ENCODE data around the gene PTPRO. TPM values are rescaled to one million over a fixed set of nuclear protein-coding genes. Genes with fewer than 3 reads are reported as not detected.

PTPRO gene
- total RNA-seq, 1 donor from 2014 or later: 5.2 TPM

DNA sequence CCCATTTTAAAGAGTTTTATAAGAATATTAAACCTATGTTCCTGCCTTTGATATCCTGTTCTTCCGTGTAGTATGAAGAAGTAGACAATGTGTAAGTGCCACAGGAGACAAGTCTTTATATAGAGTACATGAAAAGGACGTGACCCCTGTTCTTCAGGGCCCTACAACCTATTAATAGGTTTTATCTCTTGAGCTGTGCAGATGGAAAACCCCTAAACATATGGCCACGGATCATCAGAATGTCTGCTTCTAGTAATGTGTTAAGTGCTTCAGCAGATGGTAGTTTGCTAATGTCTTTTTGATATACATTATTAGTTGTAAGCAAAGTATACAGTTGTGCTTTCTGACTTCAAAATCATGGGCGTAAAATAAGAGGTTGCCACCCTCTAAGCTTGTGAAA, 228.5 kb downstream of the PTPRO start:
- no peak for DNase-seq (ENCODE audit: low spot score)

DNA sequence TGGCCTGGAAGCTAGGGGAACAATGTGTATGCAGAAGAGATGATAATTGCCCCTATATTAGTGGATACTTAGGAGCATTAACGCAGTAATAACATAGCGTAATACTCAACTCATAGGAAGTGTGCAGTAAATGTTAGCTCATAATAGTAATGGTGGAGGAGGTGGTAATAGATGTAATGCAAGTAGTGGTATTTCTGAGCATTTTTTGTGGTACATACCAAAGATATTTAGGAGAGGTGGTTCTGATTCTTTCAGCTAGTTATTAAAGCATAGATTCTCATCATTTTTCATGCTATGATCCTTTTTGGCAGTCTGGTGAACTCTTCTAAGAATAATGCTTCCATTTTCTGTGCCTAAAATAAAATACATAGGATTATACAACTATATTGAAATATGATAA, 233.1 kb downstream of the PTPRO start:
- DNase-seq (ENCODE audit: low spot score): no peak

DNA sequence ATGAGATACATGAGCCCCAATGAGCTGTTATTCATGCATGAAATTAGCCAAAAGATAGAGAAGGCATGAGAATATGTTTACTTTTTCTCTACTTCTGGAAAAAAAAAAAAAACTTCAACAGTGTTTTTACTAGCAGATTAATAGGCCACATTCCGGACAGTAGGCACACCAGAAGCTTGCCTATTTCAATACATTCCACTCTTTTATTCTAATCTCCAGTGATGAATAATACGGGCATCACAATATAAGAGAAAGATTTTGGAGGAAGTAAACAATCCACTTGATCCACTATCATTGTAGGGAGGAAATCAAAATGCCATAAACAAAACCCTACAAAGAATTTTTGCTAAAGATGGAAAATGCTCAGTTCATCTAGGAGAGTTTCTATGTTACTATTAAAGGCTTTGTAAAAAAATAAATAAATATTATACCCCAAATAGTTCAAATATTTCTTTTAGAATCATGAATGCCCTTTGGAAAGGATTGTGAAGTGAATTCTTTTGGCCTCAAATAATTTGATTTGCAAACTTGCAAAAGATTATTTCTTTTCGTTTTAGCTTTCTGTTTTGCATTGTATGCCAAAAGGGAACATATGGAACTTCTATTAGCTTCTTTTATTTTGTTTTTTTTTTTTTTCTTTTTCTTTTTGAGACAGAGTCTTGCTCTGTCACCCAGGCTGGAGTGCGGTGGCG, 234.2 kb downstream of the PTPRO start:
- no peak for DNase-seq (ENCODE audit: low spot score)

DNA sequence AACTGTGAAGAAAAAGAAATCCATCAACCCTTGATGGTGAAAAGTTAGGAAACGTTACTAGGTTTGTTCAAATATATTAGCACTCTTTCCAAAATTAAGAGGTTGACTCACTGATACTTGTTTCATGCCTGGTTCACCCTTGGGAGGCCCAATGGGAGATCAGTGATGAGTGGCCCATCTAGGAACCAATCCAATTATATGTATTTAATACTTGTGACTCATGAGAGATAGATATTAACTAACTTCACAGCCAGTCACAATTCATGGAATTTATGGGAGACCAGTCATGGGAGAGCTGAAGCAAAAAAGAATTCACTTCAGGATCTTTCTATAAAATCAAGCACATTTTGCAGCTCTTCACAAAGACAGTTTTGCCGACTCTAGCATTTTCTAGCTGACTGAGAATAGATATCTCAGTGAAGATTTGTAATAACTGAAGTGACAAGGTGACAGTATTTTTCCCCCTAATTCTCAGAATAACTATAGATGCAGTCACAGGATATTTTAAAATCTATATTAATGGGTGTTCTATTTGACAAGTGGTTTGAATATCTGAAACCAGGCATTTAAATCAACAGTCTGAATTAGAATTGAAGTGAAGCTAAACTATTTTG, 236.7 kb downstream of the PTPRO start:
- DNase-seq (ENCODE audit: low spot score): no peak

DNA sequence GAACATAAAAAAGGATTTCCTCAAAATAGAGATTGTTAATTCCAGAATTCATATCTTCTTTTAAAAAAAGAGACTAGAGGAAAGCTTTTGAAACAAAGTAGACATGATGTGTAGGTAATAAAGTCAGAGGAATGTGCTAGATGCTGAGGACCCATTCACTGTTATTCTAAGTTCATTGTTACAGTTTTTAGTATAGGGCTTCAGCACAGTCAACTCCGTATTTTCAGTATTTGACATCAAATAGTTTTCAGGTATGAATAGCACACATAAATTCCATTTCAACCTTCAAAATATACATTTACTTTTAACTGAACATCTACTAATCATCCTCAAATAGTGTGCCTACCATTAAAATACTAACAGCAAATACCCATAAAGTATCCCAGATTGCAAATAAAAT, 239.1 kb downstream of the PTPRO start:
- no peak for DNase-seq (ENCODE audit: low spot score)

GRCh38 chr12:15562263-15562662, 240.0 kb downstream of the PTPRO start:
- no peak for DNase-seq (ENCODE audit: low spot score)

DNA sequence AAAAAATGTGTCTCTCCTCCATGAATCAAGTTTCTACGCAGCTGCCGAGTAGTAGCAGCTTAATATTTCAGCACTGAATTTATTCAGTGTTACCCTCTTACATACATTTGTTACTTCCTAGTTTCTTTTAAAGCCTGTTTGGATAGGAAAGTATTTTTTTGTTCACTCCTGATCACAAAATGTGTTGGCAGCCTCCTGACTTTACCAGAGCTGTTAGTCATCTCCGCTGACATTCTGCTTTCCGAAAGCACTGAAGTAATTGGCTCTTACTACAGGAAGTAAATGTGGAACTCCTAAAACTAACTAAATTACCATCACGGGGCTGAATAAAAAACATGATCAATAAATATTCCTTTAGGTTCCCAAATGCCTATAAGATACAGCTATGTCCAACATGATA, 241.4 kb downstream of the PTPRO start:
- DNase-seq (ENCODE audit: low spot score): no peak

DNA sequence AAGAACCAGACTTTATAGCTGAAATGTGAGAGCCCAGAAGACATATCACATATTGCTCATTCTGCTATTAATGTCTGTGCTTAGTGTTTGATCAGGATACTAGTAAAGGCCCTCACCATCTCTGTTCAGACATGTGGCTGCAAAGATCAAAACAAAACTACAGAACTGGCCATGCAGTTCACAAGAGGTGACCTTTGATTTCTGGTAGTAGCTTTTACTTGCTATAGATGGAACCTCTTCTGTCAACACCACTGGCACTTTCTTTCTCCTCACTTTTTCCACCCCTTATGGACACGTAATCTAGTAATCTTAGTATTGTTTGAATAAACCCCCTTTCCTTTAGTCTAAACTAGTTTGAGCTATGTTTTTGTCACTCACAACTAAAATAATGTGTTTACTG, 252.0 kb downstream of the PTPRO start:
- DNase-seq (ENCODE audit: low spot score): no peak

DNA sequence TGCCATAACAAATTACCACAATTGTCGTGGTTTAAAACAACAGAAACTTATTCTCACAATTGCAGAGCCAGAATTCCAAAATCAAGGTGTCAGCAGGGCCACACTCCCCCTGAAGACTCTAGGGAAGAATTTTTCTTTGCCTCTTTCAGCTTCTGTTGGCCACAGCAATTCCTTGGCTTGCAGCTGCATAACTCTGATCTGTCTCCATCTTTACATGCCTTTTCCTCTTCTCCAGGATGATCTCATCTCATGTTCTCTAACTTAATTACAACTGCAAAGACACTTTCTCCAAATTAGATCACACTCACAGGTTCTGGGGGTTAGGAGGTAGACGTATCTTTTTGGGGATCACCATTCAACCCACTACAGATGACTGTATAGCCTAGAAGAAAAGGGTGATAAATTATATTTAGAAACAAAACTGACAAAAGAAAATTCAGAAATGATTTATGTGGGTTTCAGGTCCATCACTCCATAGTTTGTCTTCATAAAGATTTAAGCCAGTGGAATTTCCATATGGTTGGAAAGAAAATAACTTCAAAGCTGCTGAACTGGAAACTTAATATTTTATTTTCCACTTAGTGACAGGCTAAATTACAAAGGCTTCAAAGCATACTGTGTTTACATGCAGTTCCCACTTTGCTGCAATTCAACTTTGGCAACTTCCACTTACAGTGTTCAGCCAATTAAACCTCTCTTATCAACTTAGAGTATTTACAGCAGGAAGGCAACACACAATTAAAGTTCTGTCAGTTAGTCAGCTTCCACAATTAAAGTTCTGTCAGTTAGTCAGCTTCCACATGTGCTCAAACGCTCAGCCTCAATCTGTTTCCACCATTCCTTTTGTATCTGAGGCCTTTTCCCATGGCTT, 253.6 kb downstream of the PTPRO start:
- no peak for DNase-seq (ENCODE audit: low spot score)

- DNase-seq (ENCODE audit: low spot score): no peak
These were observed 258.1 kb downstream of the PTPRO start for GRCh38 chr12:15580431-15580830.

DNA sequence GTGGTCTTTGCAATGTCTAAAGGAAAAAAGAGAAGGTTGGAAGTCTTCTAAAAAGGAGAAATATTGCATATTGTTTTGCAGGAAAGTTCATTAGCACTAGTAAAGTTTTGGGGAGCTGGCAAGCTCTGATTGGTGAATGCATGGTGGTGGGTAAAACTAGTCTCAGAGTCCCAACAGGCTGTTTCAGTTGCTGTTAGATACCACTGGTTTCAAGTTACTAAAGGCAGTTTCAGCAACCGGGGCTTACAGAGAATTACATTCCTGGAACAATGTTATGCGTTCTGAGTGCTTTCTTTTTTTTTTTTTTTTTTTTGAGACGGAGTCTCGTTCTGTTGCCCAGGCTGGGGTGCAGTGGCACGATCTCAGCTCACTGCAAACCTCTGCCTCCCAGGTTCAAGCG, 258.7 kb downstream of the PTPRO start:
- DNase-seq (ENCODE audit: low spot score): no peak

DNA sequence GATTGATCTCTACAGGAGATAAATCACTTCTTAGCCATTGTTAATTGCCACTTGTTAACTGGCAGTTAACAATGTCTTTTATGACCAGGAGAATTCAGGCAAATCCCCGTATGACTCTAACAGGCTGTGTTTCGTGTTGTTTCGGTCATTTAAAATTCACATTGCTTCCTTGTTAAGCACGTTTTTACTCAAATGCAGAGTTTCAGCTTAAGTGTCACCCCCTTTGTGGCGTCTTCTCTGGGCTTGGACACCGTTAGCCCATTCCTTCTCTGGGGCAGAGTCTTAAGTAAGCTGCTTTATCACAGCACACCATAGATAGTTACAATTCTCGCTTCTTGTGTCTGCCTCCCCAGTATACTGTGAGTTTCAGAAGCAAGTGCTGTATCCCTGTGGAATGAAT, 261.5 kb downstream of the PTPRO start:
- DNase-seq (ENCODE audit: low spot score): no peak

- DNase-seq (ENCODE audit: low spot score): no peak
These were observed 262.2 kb downstream of the PTPRO start for GRCh38 chr12:15584366-15585041.

DNA sequence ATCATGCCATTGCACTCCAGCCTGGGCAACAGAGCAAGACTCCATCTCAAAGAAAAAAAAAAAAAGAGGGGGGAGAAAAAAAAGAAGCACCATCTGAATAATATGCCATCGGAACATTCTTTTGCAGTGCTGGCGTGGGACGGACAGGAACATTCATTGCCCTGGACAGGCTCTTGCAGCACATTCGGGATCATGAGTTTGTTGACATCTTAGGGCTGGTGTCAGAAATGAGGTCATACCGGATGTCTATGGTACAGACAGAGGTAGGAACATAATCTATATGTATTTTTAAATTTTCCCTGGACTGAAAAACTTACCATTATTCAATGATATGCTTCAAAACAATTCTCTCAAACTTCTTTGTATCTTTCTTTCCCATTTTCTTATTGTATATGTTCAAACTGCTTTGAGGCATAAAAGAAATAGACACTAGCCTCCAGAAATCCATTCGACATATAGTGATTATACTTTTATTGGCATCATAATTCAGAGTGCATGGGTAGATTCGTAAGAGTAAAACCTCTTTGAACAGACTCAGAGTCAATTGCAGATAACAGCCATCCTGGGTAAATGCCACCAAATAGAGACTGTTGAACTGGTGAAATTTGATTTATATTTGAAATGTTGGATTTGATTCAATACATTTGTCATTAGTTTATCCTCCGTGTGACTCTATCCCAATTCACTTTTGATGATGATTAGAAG, 267.2 kb downstream of the PTPRO start:
- DNase-seq (ENCODE audit: low spot score): no peak

DNA sequence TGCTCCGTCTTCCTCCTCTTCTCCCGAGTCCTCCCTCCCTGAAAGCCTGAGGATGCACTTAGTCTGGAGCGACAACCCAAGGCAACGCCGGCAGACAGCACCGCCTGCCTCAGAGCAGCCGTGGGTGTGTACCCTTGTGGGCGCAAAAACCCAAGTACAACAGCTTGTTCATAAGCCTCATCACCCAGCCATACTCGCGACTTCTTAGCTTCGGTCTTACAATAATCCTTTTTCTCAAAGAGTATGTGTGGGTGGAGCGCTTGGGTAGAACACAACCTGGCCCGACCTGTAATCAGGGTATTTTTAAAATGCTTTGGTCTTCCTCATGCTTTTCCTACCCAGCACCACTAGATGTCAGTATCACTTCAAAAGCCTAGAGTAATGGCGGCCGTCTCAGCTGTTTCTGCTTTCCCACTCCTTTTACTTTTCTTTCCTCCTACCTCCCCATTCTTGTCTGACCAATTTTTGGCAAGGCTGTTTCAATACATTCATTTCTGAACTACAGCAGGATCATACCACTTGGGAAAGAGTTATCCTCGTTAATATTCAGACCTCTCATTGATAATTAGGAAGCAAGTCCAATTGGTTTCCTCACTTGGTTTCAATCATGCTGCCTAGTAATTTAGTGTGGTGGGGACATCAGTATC, 268.0 kb downstream of the PTPRO start:
- no peak for DNase-seq (ENCODE audit: low spot score)

- DNase-seq (ENCODE audit: low spot score): no peak
These were observed 269.5 kb downstream of the PTPRO start for GRCh38 chr12:15591811-15592210.

DNA sequence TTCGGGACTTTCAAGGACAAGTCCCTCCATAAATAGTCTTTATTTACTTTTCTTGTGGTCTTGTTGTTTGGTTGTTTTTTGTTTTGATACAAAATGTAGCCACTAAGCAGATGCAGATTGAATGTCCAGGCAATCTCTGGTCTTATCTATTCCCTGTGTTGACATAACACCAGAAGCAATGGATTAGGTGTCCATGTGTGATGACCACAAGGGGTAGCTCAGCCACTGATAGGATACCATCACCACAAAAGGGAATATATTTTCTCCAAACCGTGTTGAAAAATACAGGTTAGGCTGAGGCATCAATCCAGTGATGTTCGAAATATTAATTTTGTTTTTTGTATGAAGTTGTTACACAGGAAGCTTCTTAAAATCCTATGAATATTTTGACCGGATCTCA, 270.6 kb downstream of the PTPRO start:
- no peak for DNase-seq (ENCODE audit: low spot score)

DNA sequence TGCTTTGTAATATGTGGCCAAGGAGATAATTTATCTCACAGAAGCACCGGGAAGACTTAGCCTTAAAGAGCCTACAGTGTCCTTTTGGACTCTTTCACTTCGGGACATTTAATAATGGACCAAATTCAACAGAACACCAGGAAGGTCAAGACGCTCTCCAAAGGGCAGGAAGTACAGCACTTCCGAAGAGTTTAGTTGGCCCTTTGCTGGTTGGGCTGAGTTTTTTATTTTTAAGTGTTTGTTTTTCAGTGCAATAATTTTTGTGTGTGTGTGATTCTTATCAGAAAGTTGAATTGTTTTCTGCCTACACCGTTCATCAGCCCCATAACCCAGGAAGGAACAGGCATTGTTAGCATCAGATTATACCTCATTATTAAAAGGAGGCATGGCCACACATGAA, 273.9 kb downstream of the PTPRO start:
- DNase-seq (ENCODE audit: low spot score): no peak

DNA sequence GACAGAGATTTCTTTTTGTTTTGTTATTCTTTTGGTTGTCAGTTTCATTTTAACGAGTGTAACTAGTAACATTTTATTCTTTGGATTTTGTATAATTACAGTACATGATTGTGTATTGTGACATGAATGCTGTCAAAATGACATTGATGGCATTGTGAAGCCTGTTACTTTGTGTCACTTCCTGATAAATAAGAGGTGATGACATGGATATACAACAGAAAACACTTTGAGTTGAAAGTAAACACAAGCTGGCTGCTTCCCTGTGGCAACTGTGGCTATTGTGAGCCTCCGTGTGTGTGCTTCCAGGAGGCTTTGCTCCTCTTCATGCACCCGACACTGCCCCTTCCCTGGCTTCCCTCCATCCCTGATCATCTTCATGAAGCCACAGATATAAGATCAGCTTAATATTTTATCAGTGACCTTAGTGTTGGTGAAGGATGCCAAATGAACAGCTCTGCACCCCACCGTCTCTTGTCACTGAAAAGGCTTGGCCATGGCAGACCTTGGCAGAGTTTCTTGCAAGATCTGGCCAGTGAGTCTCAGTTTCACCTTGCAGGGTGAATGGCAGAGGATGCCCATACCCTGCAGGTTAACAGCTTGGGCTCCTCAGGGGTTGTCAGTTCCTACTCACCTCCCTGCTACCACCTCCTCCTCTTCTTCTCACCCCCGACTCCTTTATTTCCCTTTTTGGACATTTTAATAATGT, 275.0 kb downstream of the PTPRO start:
- DNase-seq (ENCODE audit: low spot score): no peak

Measured in mesenteric fat pad (tissue), 1 donor.